Breast epithelium (tissue), 4 donors: ENCODE data around the gene ADCYAP1R1. TPM values are rescaled to one million over a fixed set of nuclear protein-coding genes. Genes with fewer than 3 reads are reported as not detected.

ENCODE experiments used
- DNase-seq, 2 donors: peaks; one replicate each; pipeline ENCODE4 v3.0.0-alpha.2; 2019; ENCODE audit warnings: low spot score in 2 of 2
- H3K27ac ChIP-seq, 2 donors: fragments of 200-600 bp; sonication (generic) in 1 of 2; one replicate each; pipeline ENCODE4 v1.5.1; 2016 to 2019; ENCODE audit warnings: mild to moderate bottlenecking in 1 of 2
- H3K27me3 ChIP-seq, 2 donors: fragments of 200-600 bp; sonication (generic) in 1 of 2; one replicate each; pipeline versions ENCODE4 v1.5.1 to v1.6.0; 2017 to 2019; ENCODE audit warnings: control low read depth in 1 of 2, mild to moderate bottlenecking in 1 of 2
- H3K36me3 ChIP-seq: fragments of 200-600 bp; one replicate; pipeline ENCODE4 v1.5.1; 2019
- H3K4me1 ChIP-seq, 2 donors: fragments of 200-600 bp; sonication (generic); one replicate each; pipeline ENCODE4 v1.5.1; 2016 to 2019; ENCODE audit warnings: control low read depth in 1 of 2
- H3K4me3 ChIP-seq, 3 donors: fragments of 200-600 bp; sonication (generic); 1 replicate in 2 of 3; 2 replicates in 1 of 3; pipeline ENCODE4 v1.5.1; 2016 to 2019; ENCODE audit warnings: mild to moderate bottlenecking in 3 of 3, moderate library complexity in 2 of 3
- H3K9me3 ChIP-seq, 2 donors: fragments of 200-600 bp; sonication (generic) in 1 of 2; one replicate each; pipeline ENCODE4 v1.5.1; 2016 to 2019; ENCODE audit warnings: control low read depth in 1 of 2
- CTCF ChIP-seq, 3 donors: fragments of 450-650 bp; IDR thresholded peaks; one replicate each; pipeline ENCODE4 v1.5.1; 2016 to 2017; ENCODE audit warnings: antibody characterized with exemption in 3 of 3, mild to moderate bottlenecking in 3 of 3, moderate library complexity in 3 of 3
- POLR2A ChIP-seq: fragments of 450-650 bp; IDR thresholded peaks from one replicate; pipeline ENCODE4 v1.6.1; 2016; ENCODE audit warnings: antibody characterized with exemption, mild to moderate bottlenecking, moderate library complexity
- POLR2AphosphoS5 ChIP-seq, 3 donors: sonication (generic); formaldehyde crosslinking; IDR thresholded peaks; one replicate each; pipeline ENCODE4 v1.6.1; 2017; ENCODE audit warnings: antibody characterized with exemption in 3 of 3
- intact Hi-C: fragments of 100-400 bp; cut with DNase I; formaldehyde crosslinking; loops from one replicate; pipeline ENCODE4 v1.15.1; 2023; ENCODE audit warnings: low total_unique reads
- total RNA-seq, 3 donors: library from RNA; depleted of rRNA; stranded (reverse); fragments of >200 nt; gene quantifications; one replicate each; pipeline ENCODE4 v1.1.0, GENCODE V29; 2016

ADCYAP1R1 gene
- total RNA-seq, 3 donors from 2014 or later = 2.6 to 19.7 (median 4.1) TPM

GRCh38 chr7:31098642-31099360 is 46.7 kb downstream of the ADCYAP1R1 start:
- Histone ChIP-seq H3K4me3 (no peak overlapping the region), H3K9me3 (no peaks in the 10 kb centered on the region), H3K27me3 (peaks cover 0 to 4% of the 10 kb centered on the region in 2 donors), H3K36me3 (no peaks in the 10 kb centered on the region), H3K27ac (no peak overlapping the region), H3K4me1 (no peaks in the 10 kb centered on the region)
- intact Hi-C loops = no loop called here
- TF ChIP-seq POLR2AphosphoS5 (IDR thresholded peaks at IDR 0.05) (no peak), POLR2A (no peak), CTCF (IDR thresholded peaks at IDR 0.05) (no peak)
- no peak for DNase-seq

GRCh38 chr7:31099451-31100444 is 47.6 kb downstream of the ADCYAP1R1 start:
- H3K27me3 ChIP-seq = peaks cover 0 to 4% of the 10 kb centered on the region in 2 donors
- no peak for DNase-seq
- no peaks in the 10 kb centered on the region for H3K9me3 ChIP-seq
- H3K36me3 ChIP-seq = no peaks in the 10 kb centered on the region
- H3K4me1 ChIP-seq = no peaks in the 10 kb centered on the region
- H3K27ac ChIP-seq = no peak overlapping the region
- no peak for TF ChIP-seq POLR2AphosphoS5 (IDR thresholded peaks at IDR 0.05)
- TF ChIP-seq CTCF (IDR thresholded peaks at IDR 0.05) = no peak
- TF ChIP-seq POLR2A = no peak
- intact Hi-C loops = no loop called here
- H3K4me3 ChIP-seq = no peak overlapping the region

GRCh38 chr7:31100445-31100844 is 48.3 kb downstream of the ADCYAP1R1 start:
- DNase-seq = no peak
- TF ChIP-seq POLR2AphosphoS5 (IDR thresholded peaks at IDR 0.05) (no peak), POLR2A (no peak), CTCF (IDR thresholded peaks at IDR 0.05) (no peak)
- Histone ChIP-seq H3K4me1 (no peaks in the 10 kb centered on the region), H3K36me3 (no peaks in the 10 kb centered on the region), H3K9me3 (no peaks in the 10 kb centered on the region), H3K27me3 (peaks cover 0 to 4% of the 10 kb centered on the region in 2 donors), H3K4me3 (no peak overlapping the region), H3K27ac (no peak overlapping the region)
- intact Hi-C loops = no loop called here

- TF ChIP-seq POLR2A = no peak
- no peak for TF ChIP-seq CTCF (IDR thresholded peaks at IDR 0.05)
- no peak for TF ChIP-seq POLR2AphosphoS5 (IDR thresholded peaks at IDR 0.05)
- Histone ChIP-seq H3K9me3 (no peaks in the 10 kb centered on the region), H3K4me1 (no peaks in the 10 kb centered on the region), H3K27me3 (peaks cover 0 to 4% of the 10 kb centered on the region in 2 donors), H3K36me3 (no peaks in the 10 kb centered on the region), H3K27ac (no peak overlapping the region), H3K4me3 (no peak overlapping the region)
- DNase-seq = no peak
- intact Hi-C loops = no loop called here
Measured at GRCh38 chr7:31100871-31101270, 48.8 kb downstream of the ADCYAP1R1 start.

- Histone ChIP-seq H3K36me3 (no peaks in the 10 kb centered on the region), H3K27me3 (peaks cover 0 to 4% of the 10 kb centered on the region in 2 donors), H3K4me3 (no peak overlapping the region), H3K9me3 (no peaks in the 10 kb centered on the region), H3K27ac (no peak overlapping the region), H3K4me1 (no peaks in the 10 kb centered on the region)
- no peak for DNase-seq
- TF ChIP-seq POLR2A (no peak), POLR2AphosphoS5 (IDR thresholded peaks at IDR 0.05) (no peak), CTCF (IDR thresholded peaks at IDR 0.05) (no peak)
- intact Hi-C loops = no loop called here
Measured at GRCh38 chr7:31101544-31101943, 49.4 kb downstream of the ADCYAP1R1 start.
